IMR-90 (cell line): ENCODE results near the gene RCAN2. TPM values are rescaled to one million over a fixed set of nuclear protein-coding genes. Genes with fewer than 3 reads are reported as not detected.

Source experiments
- ATAC-seq: fragments of 200-7000 bp; cut with Tn5 transposase; 2 replicates; pipeline ENCODE4 v1.9.1; 2020; ENCODE audit warnings: low read depth, mild to moderate bottlenecking, moderate library complexity
- BruUV-seq: library from RNA; stranded (reverse); fragments of 400-500 nt; replicated peaks from 2 replicates; lab custom pipeline; 2021; lab: Mats Ljungman, UMichigan
- CTCF ChIA-PET: fragments of 300-600 bp; formaldehyde crosslinking; extraction: SDS; loops from one replicate; lab custom pipeline; 2021; ENCODE audit warnings: antibody characterized with exemption; lab: Yijun Ruan, JAX
- POLR2A ChIA-PET: fragments of 300-600 bp; sonication (Branson Sonifier 250); formaldehyde crosslinking; loops from one replicate; lab custom pipeline; 2022; ENCODE audit warnings: antibody characterized with exemption; ENCODE audit not compliant: unreplicated experiment; lab: Charles Lee
- DNase-seq: peaks from one replicate; pipeline ENCODE4 v3.0.0; 2013
- H2AFZ ChIP-seq: replicated peaks from 2 replicates; pipeline ENCODE3; 2013; ENCODE audit warnings: low read length, mild to moderate bottlenecking; ENCODE audit not compliant: poor library complexity
- H2AK5ac ChIP-seq: 2 replicates; pipeline ENCODE4 v1.6.1; 2013; ENCODE audit warnings: low read depth, low read length, inconsistent platforms
- H2AK9ac ChIP-seq: replicated peaks from 2 replicates; pipeline ENCODE3; 2013; ENCODE audit warnings: mild to moderate bottlenecking, low read depth, low read length, moderate library complexity; ENCODE audit not compliant: poor library complexity
- H2BK120ac ChIP-seq: 2 replicates; pipeline ENCODE4 v1.6.1; 2013; ENCODE audit warnings: low read depth, low read length, inconsistent platforms
- H2BK15ac ChIP-seq: 3 replicates; pipeline ENCODE4 v1.6.1; 2013; ENCODE audit warnings: low read depth, low read length, inconsistent platforms
- H2BK20ac ChIP-seq: 2 replicates; pipeline ENCODE4 v1.6.1; 2013; ENCODE audit warnings: low read depth, mild to moderate bottlenecking, inconsistent platforms, low read length, moderate library complexity
- H2BK5ac ChIP-seq: 2 replicates; pipeline ENCODE4 v1.6.1; 2013; ENCODE audit warnings: mild to moderate bottlenecking, low read depth, low read length, inconsistent platforms; ENCODE audit not compliant: poor library complexity, severe bottlenecking
- H3K14ac ChIP-seq: replicated peaks from 2 replicates; pipeline ENCODE4 v1.6.1; 2013; ENCODE audit warnings: low read depth, low read length, inconsistent platforms
- H3K18ac ChIP-seq: 2 replicates; pipeline ENCODE4 v1.6.1; 2013; ENCODE audit warnings: low read depth, low read length, control low read depth
- H3K23ac ChIP-seq: 2 replicates; pipeline ENCODE4 v1.6.1; 2013; ENCODE audit warnings: low read depth, low read length, inconsistent platforms
- H3K27ac ChIP-seq: 2 replicates; pipeline ENCODE4 v1.5.1; 2013; ENCODE audit warnings: mild to moderate bottlenecking, control low read depth, low read length; ENCODE audit not compliant: insufficient read depth
- H3K27me3 ChIP-seq: 2 replicates; pipeline ENCODE4 v1.6.1; 2013; ENCODE audit warnings: low read length; ENCODE audit not compliant: control insufficient read depth, insufficient read depth
- H3K36me3 ChIP-seq: 2 replicates; pipeline ENCODE4 v1.6.1; 2013; ENCODE audit warnings: low read length, mixed read lengths; ENCODE audit not compliant: control insufficient read depth, insufficient read depth
- H3K4ac ChIP-seq: 2 replicates; pipeline ENCODE4 v1.6.1; 2013; ENCODE audit warnings: low read depth, low read length, inconsistent platforms
- H3K4me1 ChIP-seq: 2 replicates; pipeline ENCODE4 v1.6.1; 2013; ENCODE audit warnings: low read length, mixed read lengths; ENCODE audit not compliant: control insufficient read depth, insufficient read depth
- H3K4me2 ChIP-seq: 2 replicates; pipeline ENCODE4 v1.6.1; 2013; ENCODE audit warnings: low read depth, mild to moderate bottlenecking, control low read depth, low read length, moderate library complexity
- H3K4me3 ChIP-seq: 2 replicates; pipeline ENCODE4 v1.5.1; 2013; ENCODE audit warnings: low read depth, mild to moderate bottlenecking, control low read depth, low read length, moderate library complexity; ENCODE audit not compliant: insufficient read depth
- H3K56ac ChIP-seq: 2 replicates; pipeline ENCODE4 v1.6.1; 2013; ENCODE audit warnings: low read length, inconsistent platforms; ENCODE audit not compliant: insufficient read depth; ENCODE audit errors: extremely low read depth
- H3K79me1 ChIP-seq, 2 experiments: 2 replicates each; pipeline ENCODE4 v1.6.1; 2013; ENCODE audit warnings: low read length in 2 of 2, inconsistent platforms in 1 of 2, low read depth in 1 of 2
- H3K9ac ChIP-seq: 2 replicates; pipeline ENCODE4 v1.6.1; 2013; ENCODE audit warnings: low read depth, low read length, control low read depth
- H3K9me1 ChIP-seq: 2 replicates; pipeline ENCODE4 v1.6.1; 2013; ENCODE audit warnings: low read length, inconsistent platforms; ENCODE audit not compliant: insufficient read depth
- H3K9me3 ChIP-seq: 2 replicates; pipeline ENCODE4 v1.6.1; 2013; ENCODE audit warnings: low read length; ENCODE audit not compliant: control insufficient read depth, insufficient read depth
- H4K20me1 ChIP-seq: 2 replicates; pipeline ENCODE4 v1.6.1; 2013; ENCODE audit warnings: low read length, inconsistent platforms; ENCODE audit not compliant: insufficient read depth
- H4K5ac ChIP-seq: 2 replicates; pipeline ENCODE4 v1.6.1; 2013; ENCODE audit warnings: mild to moderate bottlenecking, low read depth, low read length, control low read depth
- H4K8ac ChIP-seq, 2 experiments: 2 replicates each; pipeline ENCODE4 v1.6.1; 2013; ENCODE audit warnings: low read depth in 2 of 2, low read length in 2 of 2, control low read depth in 1 of 2, inconsistent platforms in 1 of 2
- H4K91ac ChIP-seq: 2 replicates; pipeline ENCODE4 v1.6.1; 2013; ENCODE audit warnings: low read depth, low read length, inconsistent platforms; ENCODE audit not compliant: insufficient read depth
- MAFK ChIP-seq: IDR thresholded peaks from 2 replicates; pipeline ENCODE4 v1.6.1; 2012; ENCODE audit warnings: low read depth, low read length, improper control_type of control experiment
- NFE2L2 ChIP-seq: fragments of 150-350 bp; IDR thresholded peaks from 2 replicates; pipeline ENCODE4 v1.6.1; 2016; ENCODE audit warnings: low read depth, mild to moderate bottlenecking, low read length
- WGBS, 2 experiments: methylation state at CpG; one replicate each; pipeline versions ENCODE4 v1.1.5 to v1.1.7; 2013; ENCODE audit warnings: missing lambda C conversion rate in 2 of 2; ENCODE audit not compliant: insufficient read length in 1 of 2; ENCODE audit errors: extremely low coverage in 2 of 2; 5-methylcytosine and 5-hydroxymethylcytosine counted together
- dilution Hi-C: fragments of 300-500 bp; cut with HindIII; formaldehyde crosslinking; loops from one replicate; pipeline ENCODE4 v1.14.3; 2018; ENCODE audit warnings: low sequenced_read_pairs; ENCODE audit not compliant: unreplicated experiment
- in situ Hi-C: fragments of 300-500 bp; cut with MboI; formaldehyde crosslinking; loops from 3 replicates; pipeline ENCODE4 v1.14.3; 2019; ENCODE audit warnings: low sequenced_read_pairs, inconsistent platforms, mixed read lengths
- intact Hi-C: fragments of 100-400 bp; cut with micrococcal nuclease; formaldehyde crosslinking; loops from 2 replicates; pipeline ENCODE4 v1.10.0; 2022
- polyA plus RNA-seq, 3 experiments: library from polyadenylated mRNA; depleted of rRNA; stranded (reverse); fragments of >200 nt; gene quantifications; 2 replicates each; pipeline ENCODE4 v1.2.3, GENCODE V29; 2012; ENCODE audit warnings: low replicate concordance in 1 of 3
- total RNA-seq: library from RNA; depleted of rRNA; stranded (reverse); fragments of >200 nt; gene quantifications from 2 replicates; pipeline ENCODE4 v1.2.3, GENCODE V29; 2012
- TF ChIP-seq, protein P1 (sequence below): fragments of 150-350 bp; IDR thresholded peaks from 2 replicates; pipeline ENCODE4 v1.6.1; 2016; ENCODE audit warnings: low read depth, mild to moderate bottlenecking, low read length, moderate library complexity, borderline replicate concordance

RCAN2 gene
- total and polyA plus RNA-seq, 2 of the 4 experiments (the other 2 are of a cell fraction) = 1.3 to 1.8 TPM

DNA sequence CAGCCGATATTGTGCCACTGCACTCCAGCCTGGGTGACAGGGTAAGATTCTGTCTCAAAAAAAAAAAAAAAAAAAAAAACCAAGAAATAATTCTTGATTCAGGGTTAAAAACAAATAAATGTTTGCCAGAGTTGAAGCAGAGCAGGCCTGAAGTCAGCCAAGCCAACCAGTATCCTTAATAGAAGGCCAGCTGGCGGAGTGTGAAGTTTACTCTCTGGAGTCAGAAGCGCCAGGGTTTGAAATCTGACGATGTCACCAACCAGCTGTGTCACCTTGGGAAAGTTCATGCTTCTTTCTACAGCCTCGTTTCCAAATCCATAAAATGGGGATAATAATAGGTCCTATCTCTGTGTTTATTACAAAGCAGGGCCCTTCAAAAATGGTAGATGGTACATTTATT is 247.5 kb downstream of the RCAN2 start:
- dilution Hi-C loops = no loop called here
- no peak overlapping the region for H2AK9ac ChIP-seq
- H4K91ac ChIP-seq = no peak overlapping the region
- no peak overlapping the region for H4K8ac ChIP-seq
- H3K14ac ChIP-seq = no peak overlapping the region
- H2AK5ac ChIP-seq = no peak overlapping the region
- H4K20me1 ChIP-seq = no peaks in the 10 kb centered on the region
- in situ Hi-C loops = no loop called here
- H3K27ac ChIP-seq = no peak overlapping the region
- no peaks in the 10 kb centered on the region for H3K79me1 ChIP-seq
- no peak overlapping the region for H3K18ac ChIP-seq
- no peaks in the 10 kb centered on the region for H3K9me3 ChIP-seq
- DNase-seq = no peak
- H3K36me3 ChIP-seq = no peaks in the 10 kb centered on the region
- H2BK5ac ChIP-seq = no peak overlapping the region
- no peak overlapping the region for H3K9ac ChIP-seq
- TF ChIP-seq MAFK = no peak
- TF ChIP-seq NFE2L2 = no peak
- TF ChIP-seq, protein P1, sequence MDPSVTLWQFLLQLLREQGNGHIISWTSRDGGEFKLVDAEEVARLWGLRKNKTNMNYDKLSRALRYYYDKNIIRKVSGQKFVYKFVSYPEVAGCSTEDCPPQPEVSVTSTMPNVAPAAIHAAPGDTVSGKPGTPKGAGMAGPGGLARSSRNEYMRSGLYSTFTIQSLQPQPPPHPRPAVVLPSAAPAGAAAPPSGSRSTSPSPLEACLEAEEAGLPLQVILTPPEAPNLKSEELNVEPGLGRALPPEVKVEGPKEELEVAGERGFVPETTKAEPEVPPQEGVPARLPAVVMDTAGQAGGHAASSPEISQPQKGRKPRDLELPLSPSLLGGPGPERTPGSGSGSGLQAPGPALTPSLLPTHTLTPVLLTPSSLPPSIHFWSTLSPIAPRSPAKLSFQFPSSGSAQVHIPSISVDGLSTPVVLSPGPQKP = no peak
- no peak overlapping the region for H2AFZ ChIP-seq
- no peak overlapping the region for H3K4me2 ChIP-seq
- no peak overlapping the region for H3K4ac ChIP-seq
- no peak overlapping the region for H2BK20ac ChIP-seq
- no peaks in the 10 kb centered on the region for H3K9me1 ChIP-seq
- ATAC-seq = no peak
- no peaks in the 10 kb centered on the region for H3K27me3 ChIP-seq
- no peaks in the 10 kb centered on the region for H3K4me1 ChIP-seq
- BruUV-seq = no TSS peak
- no peak overlapping the region for H3K56ac ChIP-seq
- H2BK15ac ChIP-seq = no peak overlapping the region
- intact Hi-C loops = no loop called here
- no peak overlapping the region for H4K5ac ChIP-seq
- no peak overlapping the region for H3K23ac ChIP-seq
- ChIA-PET POLR2A (no interaction called here), CTCF (interaction anchor here (0.6 kb wide), 1 partner anchor 211 kb away, joined by 6 read pairs; no protein-coding TSS in a partner anchor)
- H2BK120ac ChIP-seq = no peak overlapping the region
- WGBS, 2 experiments = no CpG with 5 or more reads among the region's 5 CpGs
- no peak overlapping the region for H3K4me3 ChIP-seq
